Fibroblast of skin of right biceps (primary cell): ENCODE measurements around the gene SPINT2.
A peak's percentile ranks its signal among the peaks of the same experiment; 100 is the strongest.

Experiments
- DNase-seq: peaks from one replicate; pipeline ENCODE4 v3.0.0-alpha.2; 2013

Gene SPINT2

DNA sequence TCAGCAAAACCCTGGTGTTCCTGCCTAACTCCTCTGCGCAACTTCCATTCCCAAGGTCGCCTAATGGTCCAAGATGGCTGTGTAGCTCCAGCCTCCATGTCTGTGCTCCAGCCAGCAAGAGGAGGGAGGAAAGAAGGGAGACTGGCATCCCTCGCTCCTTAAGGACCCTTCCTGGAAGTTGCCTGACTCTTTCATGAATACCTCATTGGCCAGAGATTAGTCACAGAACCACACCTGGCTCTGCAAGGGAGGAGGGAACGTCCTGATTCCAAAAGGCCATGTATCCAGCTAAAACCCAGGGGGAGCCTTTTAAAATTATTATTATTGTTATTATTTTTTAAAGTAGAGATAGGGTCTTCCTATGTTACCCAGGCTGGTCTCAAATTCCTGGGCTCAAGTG is 60.1 kb downstream of the SPINT2 start:
- no peak for DNase-seq

DNA sequence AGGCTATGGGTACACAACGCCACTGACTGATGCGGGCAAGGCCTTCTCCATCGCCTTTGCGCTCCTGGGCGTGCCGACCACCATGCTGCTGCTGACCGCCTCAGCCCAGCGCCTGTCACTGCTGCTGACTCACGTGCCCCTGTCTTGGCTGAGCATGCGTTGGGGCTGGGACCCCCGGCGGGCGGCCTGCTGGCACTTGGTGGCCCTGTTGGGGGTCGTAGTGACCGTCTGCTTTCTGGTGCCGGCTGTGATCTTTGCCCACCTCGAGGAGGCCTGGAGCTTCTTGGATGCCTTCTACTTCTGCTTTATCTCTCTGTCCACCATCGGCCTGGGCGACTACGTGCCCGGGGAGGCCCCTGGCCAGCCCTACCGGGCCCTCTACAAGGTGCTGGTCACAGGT is 62.2 kb downstream of the SPINT2 start:
- no peak for DNase-seq

DNA sequence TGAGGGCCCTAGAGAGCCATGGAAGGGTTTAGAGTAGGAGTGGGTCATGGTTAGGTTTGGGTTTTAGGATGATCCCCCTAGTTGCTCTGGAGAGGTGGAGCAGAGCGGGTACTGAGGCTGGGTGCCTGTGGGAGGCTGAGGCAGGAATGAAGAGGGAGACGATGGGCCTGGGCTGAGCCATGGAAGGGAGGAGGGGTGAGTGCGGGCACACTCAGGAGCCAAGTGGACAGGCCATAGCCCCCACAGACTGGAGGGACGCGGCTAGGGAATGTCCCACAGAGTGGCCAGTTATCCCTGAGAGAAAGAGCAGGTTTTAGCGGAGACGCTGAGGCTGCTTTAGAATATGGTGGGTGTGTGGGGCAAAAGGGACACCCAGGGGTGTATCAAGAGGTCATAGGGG is 65.3 kb downstream of the SPINT2 start:
- DNase-seq = no peak

DNA sequence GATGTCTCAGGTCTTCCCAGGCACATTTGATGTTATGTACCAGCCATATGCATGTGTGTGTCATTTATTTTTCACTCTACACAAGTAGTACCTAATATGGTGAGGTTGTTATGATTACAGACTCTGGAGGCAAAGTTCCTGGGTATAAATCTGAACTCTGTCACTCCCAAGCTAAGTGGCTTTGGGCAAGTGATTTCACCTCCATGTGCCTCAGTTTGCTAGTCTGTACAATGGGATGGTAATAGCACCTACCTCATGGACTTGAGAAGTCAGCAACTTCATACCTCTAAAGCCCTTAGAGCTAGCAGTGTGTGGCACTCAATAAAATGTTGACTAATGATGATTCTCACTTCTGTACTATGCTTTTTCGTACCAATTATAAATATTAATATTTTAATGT is 67.4 kb downstream of the SPINT2 start:
- DNase-seq = no peak

DNA sequence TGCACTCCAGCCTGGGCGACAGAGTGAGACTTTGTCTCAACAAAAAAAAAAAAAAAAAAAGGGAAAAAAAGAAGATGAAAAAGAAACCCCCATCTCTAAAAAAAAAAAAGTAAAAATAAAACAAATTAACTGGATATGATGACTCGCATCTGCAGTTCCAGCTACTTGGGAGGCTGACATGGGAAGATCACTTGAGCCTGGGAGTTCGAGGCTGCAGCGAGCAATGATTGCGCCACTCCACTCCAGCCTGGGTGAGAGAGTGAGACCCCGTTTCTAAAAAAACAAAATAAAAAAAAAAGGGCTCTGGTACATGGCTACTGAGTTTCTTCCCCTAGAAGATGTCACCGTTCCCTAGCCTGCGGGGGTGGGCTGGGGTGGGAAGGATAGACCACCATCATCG is 68.9 kb downstream of the SPINT2 start:
- peak; percentile 6 for DNase-seq

DNA sequence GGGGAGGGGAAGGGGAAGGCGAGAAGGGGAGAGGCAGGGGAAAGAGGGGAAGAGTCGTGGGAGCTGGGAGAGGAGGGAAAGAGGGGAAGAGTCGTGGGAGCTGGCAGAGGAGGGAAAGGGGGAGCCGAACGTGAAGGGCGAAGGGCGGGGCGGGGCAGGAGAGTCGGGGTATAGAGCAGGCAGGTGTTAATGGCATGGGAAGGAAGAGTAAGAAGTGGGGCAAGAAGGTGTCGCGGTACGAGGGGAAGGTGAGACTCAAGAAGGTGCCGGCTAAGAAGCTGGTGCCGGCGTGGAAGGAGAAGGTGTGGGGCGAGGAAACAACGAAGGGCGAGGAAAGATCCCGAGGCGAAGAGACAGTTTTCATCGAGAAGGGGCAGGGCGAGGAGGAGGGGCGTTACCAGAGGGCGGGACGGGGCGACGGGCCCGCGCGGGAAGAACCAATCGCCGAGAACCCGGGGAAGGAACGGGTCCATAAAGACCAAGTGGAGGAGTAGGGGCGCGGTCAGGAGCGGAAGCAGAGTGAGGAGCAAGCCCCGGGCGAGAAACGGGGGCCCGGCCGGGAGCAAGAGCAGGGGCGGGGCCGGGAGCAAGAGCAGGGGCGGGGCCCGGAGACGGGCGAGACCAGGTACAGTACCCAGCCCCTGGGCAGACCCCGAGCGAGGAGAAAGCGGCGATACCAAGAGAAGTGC is 71.7 kb downstream of the SPINT2 start:
- DNase-seq = peak; percentile 94

DNA sequence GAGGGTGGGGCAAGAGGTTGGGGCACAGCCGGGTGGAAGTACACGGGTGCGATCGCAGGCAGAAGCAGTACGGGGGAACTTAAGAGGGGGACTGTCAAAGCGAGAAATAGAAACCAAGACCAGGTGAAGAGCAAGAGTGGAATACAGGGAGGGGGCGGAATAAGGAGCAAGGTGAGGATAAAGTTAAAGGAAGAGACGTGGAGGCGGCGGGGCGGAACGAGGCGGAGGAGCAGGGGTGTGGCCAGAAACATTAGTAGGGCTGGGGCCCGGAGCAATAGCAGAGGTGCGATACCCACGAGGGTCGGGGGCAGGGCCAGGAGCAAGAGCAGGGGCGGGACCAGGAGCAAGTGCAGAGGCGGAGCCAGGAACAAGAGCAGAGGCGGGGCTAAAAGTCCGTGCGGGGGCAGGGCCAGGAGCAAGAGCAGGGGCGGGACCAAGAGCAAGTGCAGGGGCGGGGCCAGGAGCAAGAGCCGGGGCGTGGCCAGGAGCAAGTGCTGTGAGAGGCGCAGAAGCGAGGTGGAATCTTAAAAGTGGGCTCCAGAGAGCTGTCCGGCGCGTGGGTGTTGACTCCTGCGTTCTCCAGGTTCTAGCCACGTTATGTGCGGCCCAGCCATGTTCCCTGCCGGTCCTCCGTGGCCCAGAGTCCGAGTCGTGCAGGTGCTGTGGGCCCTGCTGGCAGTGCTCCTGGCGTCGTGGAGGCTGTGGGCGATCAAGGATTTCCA is 72.4 kb downstream of the SPINT2 start:
- DNase-seq = peak; percentile 81

DNA sequence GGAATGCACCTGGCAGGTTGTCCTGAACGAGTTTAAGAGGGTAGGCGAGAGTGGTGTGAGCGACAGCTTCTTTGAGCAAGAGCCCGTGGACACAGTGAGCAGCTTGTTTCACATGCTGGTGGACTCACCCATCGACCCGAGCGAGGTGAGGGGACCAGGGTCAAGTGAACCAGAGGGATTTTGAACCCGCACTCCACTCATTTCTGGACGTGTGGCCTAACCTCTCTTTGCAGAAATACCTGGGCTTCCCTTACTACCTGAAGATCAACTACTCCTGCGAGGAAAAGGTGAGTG is 72.9 kb downstream of the SPINT2 start:
- DNase-seq = no peak

DNA sequence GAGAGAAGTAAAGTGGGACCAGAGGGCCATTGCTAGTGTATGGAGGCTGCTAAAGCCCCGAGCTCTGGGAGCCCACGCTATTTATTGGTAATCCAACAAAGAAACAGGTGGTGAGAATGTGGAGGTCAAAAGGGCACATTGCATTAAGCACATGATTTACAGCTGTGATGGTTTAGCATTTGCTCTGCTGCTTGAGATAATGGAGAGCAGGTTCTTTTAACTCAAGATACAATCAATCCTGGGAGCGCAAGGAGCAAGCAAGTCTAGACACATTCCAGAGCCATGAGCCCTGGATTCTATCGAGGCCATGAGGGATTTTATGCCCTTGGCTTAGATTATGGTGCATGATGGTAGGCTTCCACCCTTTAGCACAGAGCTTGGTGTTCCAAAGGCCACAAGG is 74.6 kb downstream of the SPINT2 start:
- DNase-seq = peak; percentile 29

DNA sequence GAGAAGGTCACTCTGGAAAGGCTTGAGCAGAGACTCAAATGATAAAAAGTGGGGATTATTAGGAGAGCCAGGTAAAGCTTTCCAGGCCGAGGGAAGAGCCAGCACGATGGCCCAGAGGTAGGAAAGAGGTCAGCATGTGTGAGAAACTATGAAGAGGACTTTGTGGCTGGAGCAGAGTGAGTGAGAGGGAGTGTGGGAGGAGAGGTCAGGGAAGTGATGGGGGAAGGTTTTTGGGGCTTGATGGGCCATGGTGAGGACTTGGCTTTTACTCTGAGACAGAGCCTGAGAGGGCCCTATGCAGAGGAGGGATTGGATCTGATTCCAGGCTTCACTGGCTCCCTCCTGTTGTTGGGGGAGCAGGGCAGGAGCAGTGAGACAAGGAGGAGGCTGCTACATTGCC is 76.6 kb downstream of the SPINT2 start:
- DNase-seq = no peak
